ENCODE measurements around the gene GABRG3. TPM values are rescaled to one million over a fixed set of nuclear protein-coding genes. Genes with fewer than 3 reads are reported as not detected.

The GABRG3 gene
- total RNA-seq, 1 experiment from 2014 or later = not detected

GRCh38 chr15:27176785-27177406 lies 205.9 kb downstream of the GABRG3 start:
- no peaks in the 10 kb centered on the region for H4K20me1 ChIP-seq (ENCODE audit: insufficient read depth)
- ChIA-PET RAD21 (ENCODE audit: low non-redundant PET in 1 of 2, low total read pairs in 2 of 2, uncharacterized antibody in 2 of 2, unreplicated experiment in 2 of 2) (no interaction called here), POLR2A (no interaction called here), CTCF (no interaction called here)
- H3K4me2 ChIP-seq (ENCODE audit: low read length) = no peak overlapping the region
- H2AFZ ChIP-seq (ENCODE audit: low read depth, low read length, poor library complexity, severe bottlenecking) = no peak overlapping the region
- peaks cover 8 to 52% of the 10 kb centered on the region in 2 experiments; a peak in 2 of 4 replicates for H3K9me3 ChIP-seq (ENCODE audit: control insufficient read depth in 1 of 2, insufficient read depth in 1 of 2, low read depth in 1 of 2, low read length in 2 of 2)
- no peaks in the 10 kb centered on the region for H3K27me3 ChIP-seq (ENCODE audit: insufficient read depth, low read length)
- no peak for ATAC-seq
- no peaks in the 10 kb centered on the region for H3K9me2 ChIP-seq (ENCODE audit: insufficient read depth)
- no TSS peak for BruUV-seq (replicated peaks)
- no peaks in the 10 kb centered on the region for H3K4me1 ChIP-seq (ENCODE audit: control insufficient read depth in 1 of 2, insufficient read depth in 2 of 2, low read length in 2 of 2)
- intact Hi-C loops (cut with micrococcal nuclease) = no loop called here
- H3K4me3 ChIP-seq (replicated peaks in 1 of 2; ENCODE audit: low read depth in 1 of 2, low read length in 2 of 2) = no peak overlapping the region
- H3K9ac ChIP-seq (ENCODE audit: low read length) = no peak overlapping the region
- no peak for DNase-seq (ENCODE audit: low read depth, low spot score)
- TF ChIP-seq ZBTB33 (IDR thresholded peaks at IDR 0.05; ENCODE audit: extremely low read depth, insufficient replicate concordance, low read length) = no peak
- H3K79me2 ChIP-seq (ENCODE audit: insufficient read depth, low read length) = no peaks in the 10 kb centered on the region
- H3K27ac ChIP-seq (ENCODE audit: low read depth, low read length) = no peak overlapping the region
- no peaks in the 10 kb centered on the region for H3K36me3 ChIP-seq (ENCODE audit: control insufficient read depth in 1 of 2, insufficient read depth in 2 of 2, low read length in 2 of 2)

- BruUV-seq (replicated peaks) = no TSS peak
- H3K27ac ChIP-seq (ENCODE audit: low read depth, low read length) = no peak overlapping the region
- H3K9ac ChIP-seq (ENCODE audit: low read length) = no peak overlapping the region
- DNase-seq (ENCODE audit: low read depth, low spot score) (no peak), ATAC-seq (no peak)
- no peak for TF ChIP-seq CTCF (IDR thresholded peaks at IDR 0.05 in 2 of 3, conservative IDR thresholded peaks at IDR 0.05 in 1 of 3; ENCODE audit: borderline replicate concordance in 1 of 3, insufficient read depth in 1 of 3, low read depth in 2 of 3, low read length in 2 of 3)
- no peak for TF ChIP-seq ZNF274 (IDR thresholded peaks at IDR 0.05; ENCODE audit: low read depth, low read length)
- no peak for TF ChIP-seq JUND (IDR thresholded peaks at IDR 0.05)
- no peak for TF ChIP-seq CEBPB (IDR thresholded peaks at IDR 0.05; ENCODE audit: low read depth)
- TF ChIP-seq TCF7L2 (IDR thresholded peaks at IDR 0.05; ENCODE audit: borderline replicate concordance, extremely low read depth, insufficient read depth, insufficient read length) = no peak
- no peak for TF ChIP-seq ZFX (IDR thresholded peaks at IDR 0.05)
- no peaks in the 10 kb centered on the region for H3K79me2 ChIP-seq (ENCODE audit: insufficient read depth, low read length)
- H3K4me3 ChIP-seq (replicated peaks in 1 of 2; ENCODE audit: low read depth in 1 of 2, low read length in 2 of 2) = no peak overlapping the region
- H3K9me2 ChIP-seq (ENCODE audit: insufficient read depth) = no peaks in the 10 kb centered on the region
- no peak overlapping the region for H2AFZ ChIP-seq (ENCODE audit: low read depth, low read length, poor library complexity, severe bottlenecking)
- intact Hi-C loops (cut with micrococcal nuclease) = no loop called here
- no peaks in the 10 kb centered on the region for H3K27me3 ChIP-seq (ENCODE audit: insufficient read depth, low read length)
- ChIA-PET POLR2A (no interaction called here), CTCF (no interaction called here), RAD21 (ENCODE audit: low non-redundant PET in 1 of 2, low total read pairs in 2 of 2, uncharacterized antibody in 2 of 2, unreplicated experiment in 2 of 2) (no interaction called here)
- peaks cover 14 to 43% of the 10 kb centered on the region in 2 experiments; a peak in 3 of 4 replicates for H3K9me3 ChIP-seq (ENCODE audit: control insufficient read depth in 1 of 2, insufficient read depth in 1 of 2, low read depth in 1 of 2, low read length in 2 of 2)
- no peak overlapping the region for H3K4me2 ChIP-seq (ENCODE audit: low read length)
- H4K20me1 ChIP-seq (ENCODE audit: insufficient read depth) = no peaks in the 10 kb centered on the region
- no peaks in the 10 kb centered on the region for H3K36me3 ChIP-seq (ENCODE audit: control insufficient read depth in 1 of 2, insufficient read depth in 2 of 2, low read length in 2 of 2)
- no peaks in the 10 kb centered on the region for H3K4me1 ChIP-seq (ENCODE audit: control insufficient read depth in 1 of 2, insufficient read depth in 2 of 2, low read length in 2 of 2)
Measured at GRCh38 chr15:27179789-27180188, 208.8 kb downstream of the GABRG3 start.

Measured in HCT116 (cell line).